ENCODE results near the gene TMEM80.

DNA sequence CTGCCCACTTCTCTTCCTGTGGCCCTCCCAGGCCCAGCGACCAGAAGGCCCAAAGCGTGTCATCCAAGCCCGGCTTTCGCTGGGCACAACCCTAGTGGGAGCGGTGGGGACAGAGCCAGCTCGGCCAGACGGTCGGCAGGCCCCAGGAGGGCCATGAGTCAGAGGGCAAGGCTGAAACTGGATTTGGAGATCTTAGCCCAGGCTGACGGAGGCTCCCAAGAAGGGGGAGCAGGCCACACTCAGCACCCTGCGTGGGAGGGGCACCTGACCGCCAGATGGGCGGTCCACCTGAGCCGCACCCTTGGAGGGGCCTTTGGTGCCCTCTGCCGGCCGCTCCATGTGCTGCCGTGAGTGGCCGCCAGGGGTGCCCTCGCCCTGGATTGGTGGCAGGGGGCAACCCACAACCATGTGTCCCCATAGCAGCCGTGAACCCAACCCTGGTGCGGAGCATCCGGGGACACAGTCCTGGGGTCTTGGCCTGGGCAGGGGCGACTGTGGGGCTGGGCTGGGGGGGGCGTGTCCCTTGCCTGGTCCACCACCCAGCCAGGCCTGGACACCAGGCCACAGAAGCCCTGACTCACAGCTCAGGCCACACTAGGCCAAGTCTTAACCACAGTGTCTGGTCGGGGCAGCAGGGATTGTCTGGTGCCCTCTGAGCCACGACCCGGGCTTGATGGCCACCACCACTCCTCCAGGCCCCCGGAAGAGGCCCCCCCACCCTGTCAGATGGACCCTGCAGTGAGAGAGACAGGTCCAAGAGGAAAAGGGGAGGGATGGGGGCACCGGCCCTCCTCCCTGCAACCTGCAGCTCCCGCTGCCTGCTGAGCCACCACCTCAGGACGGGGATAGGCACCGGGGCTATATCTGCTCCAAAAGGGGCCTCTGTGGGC, 32.5 kb downstream of the TMEM80 start:
- TF ChIP-seq, protein P1, sequence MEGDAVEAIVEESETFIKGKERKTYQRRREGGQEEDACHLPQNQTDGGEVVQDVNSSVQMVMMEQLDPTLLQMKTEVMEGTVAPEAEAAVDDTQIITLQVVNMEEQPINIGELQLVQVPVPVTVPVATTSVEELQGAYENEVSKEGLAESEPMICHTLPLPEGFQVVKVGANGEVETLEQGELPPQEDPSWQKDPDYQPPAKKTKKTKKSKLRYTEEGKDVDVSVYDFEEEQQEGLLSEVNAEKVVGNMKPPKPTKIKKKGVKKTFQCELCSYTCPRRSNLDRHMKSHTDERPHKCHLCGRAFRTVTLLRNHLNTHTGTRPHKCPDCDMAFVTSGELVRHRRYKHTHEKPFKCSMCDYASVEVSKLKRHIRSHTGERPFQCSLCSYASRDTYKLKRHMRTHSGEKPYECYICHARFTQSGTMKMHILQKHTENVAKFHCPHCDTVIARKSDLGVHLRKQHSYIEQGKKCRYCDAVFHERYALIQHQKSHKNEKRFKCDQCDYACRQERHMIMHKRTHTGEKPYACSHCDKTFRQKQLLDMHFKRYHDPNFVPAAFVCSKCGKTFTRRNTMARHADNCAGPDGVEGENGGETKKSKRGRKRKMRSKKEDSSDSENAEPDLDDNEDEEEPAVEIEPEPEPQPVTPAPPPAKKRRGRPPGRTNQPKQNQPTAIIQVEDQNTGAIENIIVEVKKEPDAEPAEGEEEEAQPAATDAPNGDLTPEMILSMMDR (conservative IDR thresholded peaks at IDR 0.05 in 1 of 2, IDR thresholded peaks at IDR 0.05 in 1 of 2; ENCODE audit: low read depth in 1 of 2, low read length in 2 of 2) = peak; percentile 78 to 95
- TF ChIP-seq EZH2 (IDR thresholded peaks at IDR 0.05; ENCODE audit: low read length, missing control alignments) = no peak

All from fibroblast of lung (primary cell).